Amygdala (tissue), 56 donors: ENCODE data around the gene LLGL2.
A peak's percentile ranks its signal among the peaks of the same experiment; 100 is the strongest.

Source experiments
- DNase-seq, 56 donors: peaks; one replicate each; lab custom pipeline; 2025; lab: John Stamatoyannopoulos, UW

LLGL2 gene

DNA sequence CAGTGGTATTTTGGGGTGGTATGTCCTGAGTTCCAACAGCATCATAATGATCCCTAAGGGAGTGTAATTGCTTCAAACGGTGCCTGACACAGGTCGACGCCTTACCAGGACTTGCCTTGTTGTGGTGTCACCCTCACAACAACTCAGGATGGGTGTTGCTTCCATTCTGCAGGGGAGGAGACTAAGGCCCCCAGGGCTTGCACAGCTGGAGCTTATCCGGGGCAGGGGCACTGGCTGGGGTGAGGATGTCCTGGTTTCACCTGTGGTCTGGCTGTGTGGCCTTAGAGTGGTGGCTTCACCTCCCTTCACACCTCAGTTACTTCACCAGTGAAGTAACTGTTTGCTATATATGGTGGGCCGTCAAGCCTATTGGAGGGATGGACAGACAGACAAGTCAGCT, 23.3 kb downstream of the LLGL2 start:
- no peak for DNase-seq

DNA sequence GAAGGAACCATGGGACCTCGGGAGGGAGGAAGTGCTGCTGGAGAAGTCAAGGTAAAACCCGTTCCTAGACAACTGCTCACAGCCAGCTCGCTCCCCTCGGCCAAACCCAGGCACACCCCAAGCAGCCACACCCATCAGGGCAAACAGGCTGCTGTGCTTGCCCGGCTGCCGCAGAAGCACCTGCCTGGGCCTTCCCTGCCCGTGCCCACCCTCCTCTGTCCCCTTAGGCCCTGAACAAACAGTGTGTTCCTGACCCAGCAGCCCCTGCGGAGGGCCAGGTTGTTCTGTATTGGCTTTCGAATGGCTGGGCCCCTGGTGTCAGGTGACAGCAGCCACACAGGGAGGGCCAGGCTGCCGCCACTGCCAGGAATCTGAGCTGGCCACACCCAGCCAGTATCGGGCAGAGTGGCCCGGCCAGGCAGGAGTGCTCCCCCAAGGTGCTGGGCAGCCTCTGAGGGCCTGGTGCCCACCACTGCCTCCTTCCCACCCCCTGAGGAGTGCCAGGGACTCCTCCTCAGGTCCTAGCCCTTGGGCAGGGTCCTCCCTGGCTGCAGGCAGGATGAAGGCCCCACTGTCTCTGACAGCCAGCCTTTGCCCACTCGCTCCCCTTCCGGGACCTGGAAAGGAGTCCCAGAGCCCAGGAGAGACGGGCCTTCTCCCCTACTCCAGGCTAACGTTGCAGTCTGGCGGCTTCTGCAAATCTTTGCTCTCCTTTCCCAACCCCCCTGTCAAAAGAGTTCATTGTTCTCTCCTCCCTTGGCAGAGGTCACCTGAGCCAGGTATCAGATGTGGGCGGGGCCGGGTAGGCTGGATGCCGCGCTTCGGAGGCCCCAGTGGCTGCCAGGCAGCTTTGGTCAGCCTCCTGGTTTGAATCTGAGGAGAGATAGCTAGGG, 24.0 kb downstream of the LLGL2 start:
- DNase-seq: no peak

DNA sequence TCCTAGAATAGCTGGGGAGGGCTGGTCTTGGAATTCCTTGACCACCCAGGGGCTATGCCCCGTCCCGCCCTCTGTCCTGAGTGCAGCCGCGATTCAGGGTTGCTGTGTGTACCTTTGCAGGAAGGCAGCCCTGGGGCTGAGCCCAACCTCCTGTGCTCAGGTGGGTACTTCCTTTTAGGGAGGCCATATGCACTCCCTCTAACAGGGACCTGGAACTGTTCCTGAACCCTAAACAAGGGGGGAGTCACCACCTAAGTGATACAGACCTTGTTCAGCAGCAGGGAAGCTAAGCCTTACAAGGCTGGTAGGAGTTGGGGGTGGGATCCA, 24.6 kb downstream of the LLGL2 start:
- no peak for DNase-seq

DNA sequence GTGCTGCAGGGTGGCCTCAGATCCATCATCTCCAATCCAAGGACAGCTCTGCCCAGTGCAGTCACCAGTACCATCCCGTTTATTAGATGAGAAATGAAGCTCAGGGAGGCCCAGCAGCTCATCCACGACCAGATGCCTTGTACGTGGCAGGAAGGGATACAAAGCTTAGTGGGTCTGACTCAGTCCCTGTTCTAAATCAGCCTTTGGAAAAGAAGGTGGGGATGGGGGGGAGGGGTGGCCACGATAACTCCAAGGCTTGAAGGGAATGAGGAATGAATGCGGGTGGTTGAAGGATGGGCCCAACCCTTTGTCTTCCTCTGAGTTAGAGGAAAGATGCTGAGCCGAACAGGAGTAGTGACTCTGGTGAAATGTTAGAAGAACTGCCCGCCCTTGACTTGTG, 25.8 kb downstream of the LLGL2 start:
- DNase-seq: no peak

DNA sequence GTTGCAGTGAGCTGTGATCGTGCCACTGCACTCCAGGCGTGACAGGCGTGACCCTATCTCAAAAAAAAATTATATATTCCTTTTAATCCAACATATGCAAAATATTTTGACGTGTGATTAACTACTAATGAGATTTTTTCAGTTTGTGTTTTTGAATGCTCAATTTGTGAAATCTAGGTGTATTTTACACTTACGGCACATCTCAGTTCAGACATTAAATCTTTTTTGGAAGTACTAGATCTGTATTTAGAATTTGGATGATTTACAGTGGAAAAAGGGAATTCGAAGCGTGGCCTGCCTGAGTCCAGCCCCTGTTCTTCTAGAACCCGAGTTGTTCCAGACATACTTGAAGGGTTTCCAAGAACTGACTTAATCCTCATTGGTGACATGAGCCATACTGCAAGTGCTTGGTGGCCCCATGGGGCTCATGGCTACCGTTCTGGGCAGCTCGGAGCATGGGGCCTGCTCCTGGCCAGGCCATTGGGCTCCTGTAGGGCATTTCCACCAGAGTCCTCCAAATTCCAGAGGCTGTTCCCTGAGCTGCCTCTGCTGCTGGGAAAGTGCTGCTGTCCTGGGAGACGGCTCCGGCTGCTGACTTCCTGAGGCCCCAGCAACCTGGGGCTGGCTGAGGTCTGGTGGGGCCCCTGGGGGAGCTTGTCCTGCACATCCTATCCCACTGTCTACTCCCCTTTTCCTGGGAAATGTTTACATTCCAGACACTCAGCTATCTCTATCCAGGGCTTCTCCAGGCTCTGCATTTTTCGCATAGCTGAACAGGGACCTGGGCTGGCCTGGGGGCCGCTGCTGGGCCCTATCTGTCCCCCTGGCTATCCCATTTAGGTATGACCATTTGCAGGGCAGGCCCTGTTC, 27.2 kb downstream of the LLGL2 start:
- DNase-seq: no peak

DNA sequence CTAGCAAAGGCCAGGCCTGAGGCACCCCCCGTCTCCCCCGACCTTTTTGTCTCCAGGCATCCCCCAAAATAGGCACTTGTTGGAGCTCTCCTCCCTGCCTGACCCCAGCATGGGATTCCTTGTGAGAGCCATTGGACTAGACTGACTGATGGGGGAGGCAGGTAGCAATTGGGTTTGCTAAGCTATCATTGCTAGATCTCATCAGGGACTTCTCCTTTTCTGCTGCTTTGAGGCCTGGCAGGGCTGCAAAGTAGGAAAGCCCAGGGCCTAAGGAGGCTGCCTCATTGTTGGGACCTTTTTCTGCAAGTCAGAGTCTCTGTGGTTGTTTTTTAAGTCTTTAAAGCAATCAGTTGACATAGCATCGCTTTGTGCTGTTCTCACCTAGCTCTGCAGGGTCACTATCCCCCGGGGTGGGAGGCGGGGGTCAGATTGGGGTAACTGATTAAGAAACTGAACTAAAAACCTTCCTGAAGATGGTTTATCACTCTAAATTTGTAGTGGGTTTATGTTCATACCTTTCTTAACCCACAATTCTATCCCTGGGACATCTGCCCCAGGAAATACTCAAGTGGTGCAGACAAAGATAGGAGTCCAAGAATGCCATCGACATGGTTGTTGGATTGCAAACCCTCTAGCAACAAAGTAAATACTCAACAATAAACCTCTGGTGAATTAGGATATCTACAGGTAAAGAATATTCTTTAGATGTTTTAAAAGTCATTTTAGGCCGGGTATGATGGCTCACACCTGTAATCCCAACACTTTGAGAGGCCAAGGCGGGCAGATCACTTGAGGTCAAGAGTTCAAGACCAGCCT, 28.0 kb downstream of the LLGL2 start:
- DNase-seq: no peak

DNA sequence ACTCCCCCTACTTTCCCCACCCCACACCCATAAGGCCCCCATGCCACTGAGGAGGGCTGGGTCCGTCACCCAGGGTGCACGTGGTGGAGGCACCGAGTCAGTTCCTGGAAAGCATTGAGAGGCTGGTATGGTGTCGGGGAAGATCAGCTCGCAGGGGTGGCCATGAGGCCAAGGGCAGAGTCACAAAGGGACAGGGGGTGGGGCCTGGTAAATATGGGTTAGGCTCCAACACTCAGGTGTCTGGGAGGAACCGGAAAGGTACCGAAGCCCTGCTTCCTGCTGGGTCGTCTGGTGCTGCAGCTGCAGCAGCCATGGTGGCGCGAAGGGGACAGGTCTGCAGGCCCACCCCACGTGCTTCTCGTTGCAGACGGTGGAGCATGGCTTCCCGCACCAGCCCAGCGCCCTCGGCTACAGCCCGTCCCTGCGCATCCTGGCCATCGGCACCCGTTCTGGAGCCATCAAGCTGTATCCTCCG, 30.2 kb downstream of the LLGL2 start:
- no peak for DNase-seq

DNA sequence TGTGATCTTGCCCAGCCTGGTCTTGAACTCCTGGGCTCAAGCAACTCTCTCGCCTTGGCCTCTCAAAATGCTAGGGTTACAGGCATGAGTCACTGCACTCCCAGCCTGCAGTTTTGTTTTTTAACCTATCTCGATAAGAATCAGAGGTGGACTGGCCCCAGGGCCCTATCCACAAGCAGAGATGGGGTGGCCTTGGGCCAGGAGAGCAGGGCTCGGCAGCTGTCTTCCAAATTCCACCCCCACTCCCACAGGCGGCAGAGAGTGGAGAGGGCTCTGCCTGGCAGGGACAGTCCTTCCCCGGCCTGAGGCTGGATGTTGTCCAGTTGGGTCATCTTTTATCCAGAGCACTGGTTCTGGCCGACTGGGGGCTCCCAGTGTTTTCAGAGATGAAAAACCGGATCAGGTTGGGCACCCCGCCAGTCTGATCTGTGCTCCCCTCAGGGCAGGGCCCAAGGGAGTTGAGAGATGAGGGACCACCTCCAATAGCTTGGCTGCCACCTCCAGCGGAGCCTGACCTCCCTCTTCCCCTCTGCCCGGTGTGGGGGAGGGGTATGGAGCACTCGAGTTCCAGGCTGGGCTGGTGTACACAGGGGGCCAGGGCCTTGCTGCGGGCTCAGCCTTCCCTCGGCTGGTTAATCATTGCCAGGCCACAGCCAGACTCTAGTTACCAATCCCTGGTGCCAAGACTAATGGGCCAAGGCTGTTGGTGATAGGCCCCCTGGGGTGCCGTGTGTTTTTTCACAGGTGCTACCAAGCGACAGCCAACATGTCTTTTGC, 31.8 kb downstream of the LLGL2 start:
- DNase-seq: peak in 53 of 56 donors; percentile 13 to 87 (median 64)

DNA sequence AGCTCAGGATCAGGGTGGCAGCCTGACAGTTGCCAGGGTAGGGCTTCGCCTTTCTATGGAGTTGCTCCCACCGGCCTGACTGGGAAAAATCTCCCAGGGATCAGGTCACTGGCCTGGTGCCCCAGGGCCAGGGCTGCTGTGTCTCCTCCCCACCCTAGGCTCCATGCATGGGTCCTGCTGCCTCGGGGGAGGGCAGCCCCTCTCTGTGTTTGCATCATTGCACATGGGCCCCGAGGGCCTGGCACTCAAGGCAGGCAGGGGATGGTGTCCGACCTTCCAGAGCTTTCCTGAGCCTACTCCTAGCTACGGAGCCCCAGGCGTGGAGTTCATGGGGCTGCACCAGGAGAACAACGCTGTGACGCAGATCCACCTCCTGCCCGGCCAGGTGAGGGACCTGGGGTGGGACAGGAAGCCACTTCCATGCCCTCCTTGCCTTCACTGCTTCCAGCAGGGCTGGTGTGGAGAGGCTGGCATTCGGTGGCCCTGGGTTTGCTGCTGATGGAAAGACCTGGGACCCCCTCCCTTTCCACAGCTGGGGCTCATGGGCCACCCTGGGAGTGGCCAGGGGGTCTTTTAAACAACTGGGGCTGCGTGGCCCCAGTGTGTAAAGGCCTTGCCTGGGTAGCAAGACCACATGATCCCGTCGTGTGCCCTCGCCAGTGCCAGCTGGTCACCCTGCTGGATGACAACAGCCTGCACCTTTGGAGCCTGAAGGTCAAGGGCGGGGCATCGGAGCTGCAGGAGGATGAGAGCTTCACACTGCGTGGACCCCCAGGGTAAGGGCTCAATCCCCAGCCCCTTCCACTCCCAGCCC, 32.6 kb downstream of the LLGL2 start:
- DNase-seq: peak in 5 of 56 donors; percentile 33 to 57 (median 50)

DNA sequence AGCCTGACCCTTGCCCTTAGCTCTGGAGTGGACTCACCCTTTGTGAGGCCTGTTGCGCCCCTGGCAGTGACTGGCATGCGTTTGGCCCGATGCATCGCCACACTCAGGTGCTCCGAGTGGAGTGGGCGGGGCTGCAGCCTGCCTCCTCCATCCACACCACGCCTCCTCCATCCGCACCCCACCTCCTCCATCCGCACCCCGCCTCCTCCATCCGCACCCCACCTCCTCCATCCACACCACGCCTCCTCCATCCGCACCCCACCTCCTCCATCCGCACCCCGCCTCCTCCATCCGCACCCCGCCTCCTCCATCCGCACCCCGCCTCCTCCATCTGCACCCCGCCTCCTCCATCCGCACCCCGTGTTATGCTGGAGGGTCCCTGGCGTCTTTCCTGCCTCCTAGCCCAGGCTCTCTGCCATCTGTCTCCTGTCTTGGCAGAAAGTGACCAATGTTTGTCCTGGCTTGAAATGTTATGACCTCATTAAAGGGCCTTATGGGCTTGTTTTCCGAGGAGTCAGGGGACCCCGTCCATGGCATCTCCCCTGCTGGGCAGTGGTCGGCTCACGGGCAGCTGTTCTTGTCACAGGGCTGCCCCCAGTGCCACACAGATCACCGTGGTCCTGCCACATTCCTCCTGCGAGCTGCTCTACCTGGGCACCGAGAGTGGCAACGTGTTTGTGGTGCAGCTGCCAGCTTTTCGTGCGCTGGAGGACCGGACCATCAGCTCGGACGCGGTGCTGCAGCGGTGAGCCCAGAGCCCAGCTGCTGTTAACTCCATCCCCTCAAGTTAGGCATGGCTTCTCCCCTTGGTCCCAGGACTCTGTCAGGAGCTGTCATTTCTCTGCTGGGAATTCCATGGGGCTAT, 33.4 kb downstream of the LLGL2 start:
- peak in 1 of 56 donors; percentile 18 for DNase-seq

DNA sequence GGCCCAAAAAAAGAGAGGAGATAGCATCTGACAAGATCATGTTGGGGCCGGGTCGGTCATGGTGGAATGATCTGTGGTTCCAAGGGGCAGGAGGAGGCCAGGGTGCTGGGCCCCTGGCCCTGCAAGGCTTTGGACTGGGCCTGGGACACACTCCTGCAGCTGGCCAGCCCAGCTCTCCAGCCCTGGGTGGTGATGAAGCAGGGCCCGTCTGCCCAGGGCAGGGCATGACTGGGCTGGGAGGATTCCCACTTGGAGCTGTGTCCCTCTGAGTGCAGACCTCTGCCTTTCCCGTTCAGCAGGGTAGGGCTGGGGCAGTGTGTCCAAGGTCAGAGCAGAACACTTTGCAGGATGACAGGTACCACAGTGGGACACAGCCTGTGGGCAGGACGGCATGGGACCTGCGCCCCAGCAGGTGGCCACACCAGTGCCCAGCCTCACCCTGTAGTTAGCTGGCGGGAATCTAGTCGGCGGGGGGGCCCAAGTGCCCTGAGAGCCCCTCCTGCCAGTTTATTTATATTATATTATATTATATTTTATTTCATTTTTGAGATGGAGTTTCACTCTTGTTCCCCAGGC, 34.5 kb downstream of the LLGL2 start:
- no peak for DNase-seq

DNA sequence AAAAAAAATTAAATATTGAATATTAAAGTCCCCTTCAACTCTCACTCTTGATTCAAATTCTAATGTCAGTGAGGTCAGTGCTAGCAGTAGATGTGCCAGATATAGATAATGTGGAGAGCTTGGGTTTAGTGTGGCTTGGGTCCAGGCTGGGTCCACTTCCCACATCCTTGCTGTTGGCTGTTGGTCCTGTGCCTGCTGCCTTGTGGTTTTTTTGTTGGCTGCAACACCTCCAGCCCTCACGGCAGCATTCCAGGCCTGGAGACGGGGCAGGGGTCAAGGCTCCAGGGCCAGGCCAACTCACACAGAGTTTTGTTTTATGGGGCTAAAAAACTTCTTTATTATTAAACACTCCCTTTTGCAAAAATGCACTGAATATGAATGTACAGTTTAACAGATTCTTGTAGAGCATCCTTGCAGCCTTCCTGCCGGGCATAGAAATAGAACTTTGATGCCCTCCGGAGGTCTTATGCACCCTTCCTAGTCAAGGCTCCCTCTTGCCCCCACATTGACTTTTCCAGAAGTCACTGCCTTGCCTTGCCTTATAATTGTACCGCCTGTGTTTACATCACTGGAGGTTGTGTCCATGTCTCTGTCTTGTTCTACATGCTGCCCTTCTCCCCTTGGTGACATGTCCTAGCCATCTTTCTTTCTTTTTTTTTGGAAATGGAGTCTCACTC, 36.6 kb downstream of the LLGL2 start:
- DNase-seq: no peak

DNA sequence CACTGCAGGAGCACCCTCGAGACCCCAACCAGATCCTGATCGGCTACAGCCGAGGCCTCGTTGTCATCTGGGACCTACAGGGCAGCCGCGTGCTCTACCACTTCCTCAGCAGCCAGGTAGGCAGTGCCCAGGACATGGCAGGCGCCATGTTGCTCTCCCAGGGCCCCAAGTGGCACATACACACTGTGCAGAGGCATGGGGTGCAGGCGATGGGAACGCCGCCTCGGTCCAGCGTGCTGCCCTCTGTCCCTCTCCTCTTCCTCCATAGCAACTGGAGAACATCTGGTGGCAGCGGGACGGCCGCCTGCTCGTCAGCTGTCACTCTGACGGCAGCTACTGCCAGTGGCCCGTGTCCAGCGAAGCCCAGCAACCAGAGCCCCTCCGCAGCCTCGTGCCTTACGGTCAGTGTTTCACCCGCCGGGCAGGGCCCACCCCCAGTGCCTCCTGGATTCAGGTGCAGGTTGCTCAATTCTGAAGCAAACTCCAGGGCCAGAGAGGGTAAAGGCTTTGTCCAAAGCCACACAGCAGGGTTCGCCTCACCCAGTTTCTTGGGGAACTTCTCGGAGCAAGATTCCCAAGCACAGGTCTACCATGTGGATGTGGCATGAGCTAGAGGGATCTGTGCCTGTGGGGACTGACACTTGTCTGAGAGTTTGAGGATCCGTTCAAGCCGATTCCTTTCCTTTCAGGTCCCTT, 37.7 kb downstream of the LLGL2 start:
- DNase-seq: no peak

DNA sequence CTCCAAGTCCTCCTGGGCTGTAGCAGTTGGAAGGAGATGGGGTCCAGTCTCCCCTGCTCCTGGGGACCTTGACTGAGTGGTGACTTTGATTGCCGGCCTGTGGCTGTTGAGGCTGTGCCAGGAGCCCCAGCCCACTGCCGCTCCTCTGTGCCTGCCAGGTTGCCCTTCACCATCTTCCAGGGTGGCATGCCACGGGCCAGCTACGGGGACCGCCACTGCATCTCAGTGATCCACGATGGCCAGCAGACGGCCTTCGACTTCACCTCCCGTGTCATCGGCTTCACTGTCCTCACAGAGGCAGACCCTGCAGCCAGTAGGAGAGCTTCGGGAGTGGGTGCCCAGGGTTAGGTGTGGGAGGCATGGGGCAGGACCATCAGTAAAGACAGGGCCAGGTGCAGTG, 38.7 kb downstream of the LLGL2 start:
- DNase-seq: no peak

DNA sequence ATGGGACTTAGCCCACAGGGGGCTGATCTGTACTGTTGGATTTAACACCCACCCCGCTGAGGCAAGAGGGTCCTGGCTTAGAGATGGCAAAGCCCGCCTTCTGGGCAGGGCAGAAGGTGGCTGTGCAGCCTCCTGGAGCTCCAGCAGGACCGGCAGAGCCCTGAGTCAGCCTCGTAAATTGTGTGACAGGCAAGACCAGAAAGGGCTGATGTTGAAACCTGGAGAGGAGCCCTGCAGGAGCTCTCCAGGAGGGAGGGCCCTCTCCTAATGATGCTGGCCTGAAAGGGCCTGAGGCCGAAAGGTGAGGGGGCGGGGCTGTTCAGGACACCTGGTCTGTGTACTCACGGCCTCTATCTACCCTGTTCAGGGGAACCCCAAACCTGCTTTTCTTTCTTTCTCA, 39.6 kb downstream of the LLGL2 start:
- no peak for DNase-seq

DNA sequence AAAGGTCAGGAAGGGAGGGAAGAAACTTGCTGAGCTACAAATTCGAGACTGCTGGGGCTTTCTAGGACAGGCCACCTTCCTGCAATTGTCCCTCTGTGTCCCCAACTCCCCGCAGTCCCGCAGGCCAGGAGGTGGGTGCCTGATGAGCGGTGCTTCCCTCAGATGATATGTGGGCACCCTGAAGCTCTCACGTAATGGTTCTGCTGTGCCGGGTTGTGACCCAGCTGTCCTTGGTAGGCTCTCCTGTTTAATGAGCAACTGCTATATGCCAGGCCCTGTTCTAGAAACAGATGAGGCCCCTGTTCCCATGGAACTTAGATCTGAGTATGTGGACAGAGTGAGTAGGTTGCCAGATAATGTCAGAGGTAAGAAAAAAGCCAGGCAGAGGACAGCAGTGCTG, 40.1 kb downstream of the LLGL2 start:
- DNase-seq: no peak

DNA sequence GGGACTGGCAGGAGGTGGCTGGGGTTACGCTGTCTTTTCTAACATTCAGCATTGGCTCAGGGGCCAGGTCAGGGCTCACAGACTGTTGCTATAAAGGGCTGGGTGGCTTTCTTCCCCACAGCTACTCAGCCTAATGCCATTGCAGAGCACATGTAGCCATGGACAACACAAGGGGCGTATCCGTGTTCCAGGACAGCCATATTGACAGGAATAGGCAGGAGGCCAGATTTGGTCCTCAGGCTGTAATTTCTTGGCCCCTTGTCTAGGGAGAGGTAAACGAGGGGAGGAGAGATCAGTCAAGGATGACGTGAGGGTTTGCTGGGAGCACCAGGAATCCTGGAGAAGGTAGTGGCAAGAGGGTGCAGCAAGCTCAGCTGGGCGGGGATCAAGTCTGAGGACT, 40.9 kb downstream of the LLGL2 start:
- DNase-seq: no peak
